ENCODE results near the gene ADAMTS2.

DNA sequence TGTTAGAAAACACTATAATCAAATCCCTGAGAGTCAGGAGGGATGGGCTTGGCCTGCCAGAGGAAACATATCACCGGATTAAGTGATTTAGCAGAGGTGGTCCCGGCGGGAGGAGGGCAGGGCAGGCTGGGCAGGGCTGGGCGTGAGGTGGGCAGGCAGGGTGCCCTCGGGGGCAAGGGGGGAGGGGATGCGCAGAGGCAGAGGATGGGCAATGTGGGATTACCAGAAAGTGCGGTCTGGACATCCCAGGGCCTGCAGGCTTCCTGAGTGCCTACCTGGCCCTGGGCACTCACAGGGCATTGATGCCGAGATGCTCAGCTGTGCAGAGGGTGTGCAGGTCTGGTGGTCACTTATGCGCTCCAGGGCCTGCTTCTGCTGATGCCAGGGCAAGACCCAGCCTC lies 115.2 kb downstream of the ADAMTS2 start:
- TF ChIP-seq, protein P1, sequence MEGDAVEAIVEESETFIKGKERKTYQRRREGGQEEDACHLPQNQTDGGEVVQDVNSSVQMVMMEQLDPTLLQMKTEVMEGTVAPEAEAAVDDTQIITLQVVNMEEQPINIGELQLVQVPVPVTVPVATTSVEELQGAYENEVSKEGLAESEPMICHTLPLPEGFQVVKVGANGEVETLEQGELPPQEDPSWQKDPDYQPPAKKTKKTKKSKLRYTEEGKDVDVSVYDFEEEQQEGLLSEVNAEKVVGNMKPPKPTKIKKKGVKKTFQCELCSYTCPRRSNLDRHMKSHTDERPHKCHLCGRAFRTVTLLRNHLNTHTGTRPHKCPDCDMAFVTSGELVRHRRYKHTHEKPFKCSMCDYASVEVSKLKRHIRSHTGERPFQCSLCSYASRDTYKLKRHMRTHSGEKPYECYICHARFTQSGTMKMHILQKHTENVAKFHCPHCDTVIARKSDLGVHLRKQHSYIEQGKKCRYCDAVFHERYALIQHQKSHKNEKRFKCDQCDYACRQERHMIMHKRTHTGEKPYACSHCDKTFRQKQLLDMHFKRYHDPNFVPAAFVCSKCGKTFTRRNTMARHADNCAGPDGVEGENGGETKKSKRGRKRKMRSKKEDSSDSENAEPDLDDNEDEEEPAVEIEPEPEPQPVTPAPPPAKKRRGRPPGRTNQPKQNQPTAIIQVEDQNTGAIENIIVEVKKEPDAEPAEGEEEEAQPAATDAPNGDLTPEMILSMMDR (IDR thresholded peaks at IDR 0.05 in 8 of 11, conservative IDR thresholded peaks at IDR 0.05 in 3 of 11), result no peak
- TF ChIP-seq POLR2A (IDR thresholded peaks at IDR 0.05) (no peak), POLR2AphosphoS5 (IDR thresholded peaks at IDR 0.05) (no peak)
